Ramos (cell line): ENCODE measurements around the gene TMEM117.

Experiments
- in situ Hi-C: fragments of 300-500 bp; cut with MboI; formaldehyde crosslinking; loops from one replicate; pipeline ENCODE4 v1.14.3; 2022; ENCODE audit warnings: low sequenced_read_pairs; ENCODE audit not compliant: unreplicated experiment

Gene TMEM117

GRCh38 chr12:43835656-43836474 lies at the start of gene TMEM117:
Gene TMEM117 (plus strand): TSS chr12:43836081.
- in situ Hi-C loops: no loop called here

GRCh38 chr12:43786899-43787693 lies 48.8 kb upstream of the TMEM117 start:
- in situ Hi-C loops: no loop called here

DNA sequence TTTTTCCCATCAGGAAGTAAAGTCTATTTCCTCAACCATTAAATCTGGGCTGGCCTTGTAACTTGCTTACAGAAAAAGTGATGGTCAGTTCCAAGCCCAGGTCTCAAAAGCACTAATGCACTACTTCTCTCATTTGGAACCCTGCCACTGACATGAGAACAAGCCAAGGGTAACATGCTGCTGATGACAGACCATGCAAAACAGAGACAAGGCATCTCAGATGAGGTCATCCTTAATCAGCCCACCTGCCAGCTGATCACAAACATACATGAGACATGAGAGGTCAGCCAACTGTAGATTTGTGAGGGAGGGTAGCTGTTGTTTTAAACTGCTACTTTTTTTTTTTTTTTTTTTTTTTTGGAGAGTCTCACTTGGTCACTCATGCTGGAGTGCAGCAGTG lies 45.9 kb upstream of the TMEM117 start:
- in situ Hi-C loops: no loop called here

- in situ Hi-C loops: no loop called here
Observed at GRCh38 chr12:43795716-43796280, 40.1 kb upstream of the TMEM117 start.

DNA sequence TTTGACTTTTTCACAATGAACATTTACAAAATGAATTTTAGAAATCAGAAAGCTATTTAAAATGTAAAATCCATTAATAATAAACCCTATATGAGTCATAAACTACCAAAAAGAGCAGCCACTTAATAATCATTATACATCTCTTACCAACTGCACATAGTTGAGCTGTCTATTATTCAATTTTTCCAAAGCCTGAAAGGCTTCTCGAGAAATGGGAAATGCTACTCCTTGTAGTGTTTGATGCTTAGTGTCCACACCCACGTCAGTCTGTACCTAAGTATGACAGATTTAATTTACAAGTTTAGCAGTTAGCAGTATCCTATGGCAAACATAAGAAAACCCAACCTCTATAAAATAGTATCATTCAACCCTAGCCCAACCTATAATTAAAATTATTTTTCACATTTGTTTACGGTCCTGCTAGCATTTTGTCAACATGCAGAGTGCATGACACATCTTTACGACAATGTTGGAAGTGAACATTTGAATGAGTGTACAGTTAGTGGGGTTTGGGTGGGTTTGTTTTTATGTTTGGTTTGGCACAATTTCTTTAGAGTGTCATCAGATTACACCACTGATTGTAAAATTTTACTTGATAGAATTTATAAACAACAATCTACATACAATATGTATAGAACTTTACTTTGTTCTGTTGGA lies 38.2 kb upstream of the TMEM117 start:
- in situ Hi-C loops: no loop called here

DNA sequence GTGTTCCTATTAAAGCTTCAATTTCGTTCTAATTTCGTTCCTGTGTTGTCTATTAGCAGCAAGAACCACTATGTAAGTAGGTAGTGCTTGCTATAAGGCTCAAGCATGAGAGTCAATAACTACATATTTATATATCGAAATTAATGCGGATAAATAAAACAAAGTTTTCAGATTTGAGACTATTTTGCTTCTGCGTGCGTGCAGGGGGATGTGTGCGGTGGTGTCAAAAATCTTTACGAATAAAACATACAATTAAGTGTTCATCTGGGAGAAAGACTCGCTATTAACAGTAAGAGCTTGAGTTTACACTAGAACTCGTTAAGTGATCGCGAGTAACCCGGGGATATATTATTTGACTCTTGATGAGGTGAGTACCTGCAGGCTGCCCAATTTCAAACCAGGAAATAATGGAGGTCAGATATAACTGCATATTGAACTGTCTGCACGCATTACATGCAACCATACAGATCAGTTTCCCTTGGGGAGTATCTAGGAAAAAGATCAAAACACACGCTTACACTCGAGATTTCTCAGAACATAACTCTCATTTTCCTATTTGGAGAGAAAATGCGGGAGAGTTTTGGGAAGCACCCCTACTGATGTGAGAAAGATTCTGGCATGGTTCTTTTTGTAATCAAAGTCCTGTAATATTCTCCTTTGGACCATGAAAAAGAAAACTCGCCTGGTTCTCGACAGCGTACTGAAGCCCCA lies 30.6 kb upstream of the TMEM117 start:
- in situ Hi-C loops: no loop called here

DNA sequence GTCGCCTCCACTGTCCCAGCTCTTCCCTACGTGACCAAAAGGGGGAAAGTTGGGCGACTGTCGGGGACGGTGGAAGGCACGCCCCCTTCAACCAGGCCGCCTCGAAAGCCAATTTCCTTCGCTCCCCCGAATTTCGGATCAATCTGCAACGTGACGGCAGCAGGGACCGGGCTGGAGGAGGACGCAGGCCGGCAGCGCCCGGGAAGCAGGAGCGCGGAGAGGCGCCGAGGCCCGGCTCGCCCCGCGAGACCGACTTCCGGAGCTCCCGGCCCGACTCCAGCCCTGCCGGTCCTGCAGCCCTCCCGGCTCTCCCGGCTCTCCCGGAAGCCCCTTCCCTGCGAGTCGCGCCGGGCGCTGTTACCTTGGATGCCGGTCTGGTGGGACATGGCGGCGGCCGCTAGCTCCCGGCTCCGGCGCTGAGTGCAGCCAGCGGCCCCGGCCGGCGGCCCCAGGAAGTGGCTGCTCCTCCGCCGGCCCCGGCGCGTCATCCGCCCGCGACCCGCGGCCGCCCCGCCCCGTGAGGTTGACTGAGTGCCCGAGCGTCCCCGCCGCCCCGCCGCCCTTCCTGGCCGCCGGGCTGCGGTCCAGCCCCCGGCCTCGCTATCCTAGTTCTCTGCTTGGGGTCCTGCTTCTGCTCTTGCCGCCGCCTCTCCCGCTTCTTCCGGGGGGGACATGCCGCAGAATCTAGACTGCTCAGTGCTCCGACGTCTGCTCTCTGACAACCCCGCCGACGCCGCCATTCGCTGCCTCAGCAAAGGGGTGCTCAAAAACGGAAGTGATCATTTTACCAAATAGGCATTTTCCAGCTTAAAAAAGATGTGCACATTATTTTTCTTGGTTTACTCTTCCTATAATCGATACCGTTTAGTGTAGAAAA lies 29.8 kb upstream of the TMEM117 start, which contains the start of gene TWF1:
Gene TWF1, minus strand, starts transcription at position 458 of the 877 bp plus-strand sequence. Its CDS starts 72 bp downstream, at position 386.
- in situ Hi-C loops: no loop called here

- in situ Hi-C loops: no loop called here
Observed at GRCh38 chr12:43806737-43807072, 29.2 kb upstream of the TMEM117 start.

DNA sequence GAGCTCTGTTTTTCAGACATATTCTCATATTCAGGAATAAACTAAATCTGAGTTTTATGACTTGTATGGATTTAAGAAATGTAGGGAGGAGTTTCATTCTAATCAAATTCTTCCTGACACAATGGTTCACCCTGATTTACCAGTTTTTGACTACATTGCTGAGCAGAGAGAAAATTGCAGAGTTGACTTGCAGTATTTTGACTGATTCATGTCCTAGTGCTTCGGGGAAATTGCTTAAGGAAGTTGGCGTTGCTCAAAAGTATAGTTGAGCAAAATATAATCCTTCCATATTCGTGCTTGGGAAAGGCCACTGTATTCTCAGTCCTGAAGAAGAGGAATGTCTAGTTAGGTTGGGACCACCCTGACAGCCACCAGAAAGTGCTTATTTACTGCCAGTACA lies 28.5 kb upstream of the TMEM117 start:
- in situ Hi-C loops: no loop called here

GRCh38 chr12:43812057-43812456 lies 23.8 kb upstream of the TMEM117 start:
- in situ Hi-C loops: no loop called here

- in situ Hi-C loops: no loop called here
Observed at GRCh38 chr12:43812926-43813325, 23.0 kb upstream of the TMEM117 start.

DNA sequence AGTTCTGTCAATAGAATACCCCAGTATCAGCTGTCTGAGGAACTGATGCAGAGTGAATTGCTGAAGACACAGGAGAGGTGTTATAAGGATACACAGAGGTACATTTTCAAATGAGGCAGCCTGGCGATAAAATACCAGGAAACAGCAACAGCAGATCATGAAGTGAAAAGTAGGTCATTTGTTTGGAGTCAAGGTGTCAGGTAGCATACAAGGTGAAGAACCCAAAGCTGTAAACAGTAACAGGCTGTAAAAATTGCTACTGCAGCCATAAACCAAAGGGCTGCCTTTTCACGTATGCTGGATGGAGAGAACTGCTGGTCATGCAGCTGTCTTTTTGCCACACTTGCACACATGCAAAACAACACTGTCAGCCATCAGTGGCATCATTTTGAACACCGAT lies 20.5 kb upstream of the TMEM117 start:
- in situ Hi-C loops: no loop called here

DNA sequence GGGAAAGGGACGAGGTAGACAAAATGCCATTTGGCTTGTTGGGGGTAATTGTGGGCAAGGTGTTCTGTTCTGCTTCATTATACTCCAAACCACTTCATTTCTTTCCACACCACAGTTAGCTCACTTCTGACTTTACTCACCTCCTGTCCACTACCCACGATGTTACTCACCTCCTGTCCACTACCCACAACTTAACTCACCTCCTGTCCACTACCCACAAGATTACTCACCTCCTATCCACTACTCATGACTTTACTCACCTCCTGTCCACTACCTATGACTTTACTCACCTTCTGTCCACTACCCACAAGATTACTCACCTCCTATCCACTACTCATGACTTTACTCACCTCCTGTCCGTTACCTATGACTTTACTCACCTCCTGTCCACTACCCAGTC lies 19.7 kb upstream of the TMEM117 start:
- in situ Hi-C loops: no loop called here

DNA sequence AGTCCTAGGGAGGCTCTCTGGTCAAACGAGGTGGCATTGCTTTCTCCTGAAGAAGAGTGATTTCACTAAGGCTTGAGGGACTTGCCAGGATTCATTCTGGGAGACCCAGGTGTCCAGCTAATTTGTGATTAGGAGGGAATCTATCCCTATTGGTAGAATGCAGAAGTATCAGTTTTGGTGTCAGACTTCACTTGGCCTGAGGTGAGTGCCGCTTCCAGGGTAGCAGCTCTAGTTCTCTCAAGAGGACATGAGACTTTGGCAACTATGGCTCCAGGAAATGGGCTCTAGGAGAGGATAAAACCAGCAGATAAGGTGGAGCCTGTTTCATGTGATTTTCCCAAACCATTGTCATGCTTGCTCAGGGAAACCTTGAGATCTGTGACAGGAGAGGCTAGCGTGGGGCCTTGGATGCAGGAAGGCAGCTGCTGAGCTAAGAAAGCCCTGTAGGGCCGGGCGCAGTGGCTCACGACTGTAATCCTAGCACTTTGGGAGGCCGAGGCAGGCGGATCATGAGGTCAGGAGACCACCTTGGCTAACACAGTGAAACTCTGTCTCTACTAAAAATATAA lies 11.6 kb upstream of the TMEM117 start:
- in situ Hi-C loops: no loop called here

- in situ Hi-C loops: no loop called here
Observed at GRCh38 chr12:43826681-43827080, 9.2 kb upstream of the TMEM117 start.

GRCh38 chr12:43827093-43827492 lies 8.8 kb upstream of the TMEM117 start:
- in situ Hi-C loops: no loop called here

- in situ Hi-C loops: no loop called here
Observed at GRCh38 chr12:43832463-43833168, 3.3 kb upstream of the TMEM117 start.

DNA sequence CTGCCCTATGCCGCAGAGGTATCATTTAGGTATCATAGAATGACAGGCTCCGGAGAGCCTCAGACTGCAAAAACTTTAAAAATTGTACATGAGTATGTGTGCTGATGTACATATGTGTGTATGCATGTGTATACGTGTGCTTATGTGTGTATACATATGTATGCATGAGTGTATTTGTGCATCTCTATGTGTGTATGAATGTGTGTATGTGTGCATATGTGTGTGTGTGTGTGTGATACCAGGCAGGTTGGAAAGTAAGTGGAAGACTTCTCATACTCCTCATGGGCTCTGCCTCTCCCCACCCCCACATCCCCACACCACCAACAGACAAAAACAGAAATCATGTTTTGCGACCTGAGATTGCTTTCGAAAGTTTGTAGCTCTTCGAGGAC lies 621 bp upstream of the TMEM117 start:
- in situ Hi-C loops: no loop called here
